Gastrocnemius medialis (tissue), 4 donors: ENCODE measurements around the gene CCNT1. TPM values are rescaled to one million over a fixed set of nuclear protein-coding genes. Genes with fewer than 3 reads are reported as not detected.
"Not testable (repeated sequence)": the region's sequence is repeated elsewhere in the genome, so short reads cannot be mapped to it uniquely, and the experiment has no call there.

ENCODE experiments used
- ATAC-seq, 2 donors: fragments of 150-250 bp; one replicate each; pipeline ENCODE4 v1.9.1; 2016
- DNase-seq, 2 donors: peaks; one replicate each; pipeline ENCODE4 v3.0.0-alpha.2; 2019
- H3K27ac ChIP-seq, 4 donors: fragments of 200-600 bp; sonication (generic); 1 replicate in 1 of 4; 2 replicates in 3 of 4; pipeline ENCODE4 v1.5.1; 2016 to 2018; ENCODE audit warnings: mild to moderate bottlenecking in 2 of 4, moderate library complexity in 1 of 4
- H3K27me3 ChIP-seq, 3 donors: fragments of 200-600 bp; sonication (generic) in 2 of 3; 1 replicate in 1 of 3; 2 replicates in 2 of 3; pipeline versions ENCODE4 v1.5.1 to v1.6.0; 2016 to 2019; ENCODE audit warnings: mild to moderate bottlenecking in 1 of 3, moderate library complexity in 1 of 3
- H3K36me3 ChIP-seq, 2 donors: fragments of 200-600 bp; sonication (generic) in 1 of 2; one replicate each; pipeline ENCODE4 v1.5.1; 2017 to 2018
- H3K4me1 ChIP-seq, 2 donors: fragments of 200-600 bp; sonication (generic) in 1 of 2; one replicate each; pipeline ENCODE4 v1.5.1; 2016 to 2017; ENCODE audit warnings: mild to moderate bottlenecking in 2 of 2
- H3K4me3 ChIP-seq, 4 donors: fragments of 200-600 bp; sonication (generic) in 3 of 4; 1 replicate in 1 of 4; 2 replicates in 3 of 4; pipeline ENCODE4 v1.5.1; 2016 to 2019; ENCODE audit warnings: mild to moderate bottlenecking in 2 of 4
- H3K9me3 ChIP-seq, 3 donors: fragments of 200-600 bp; sonication (generic) in 2 of 3; 1 replicate in 1 of 3; 2 replicates in 2 of 3; pipeline ENCODE4 v1.5.1; 2016 to 2019
- POLR2A ChIP-seq, 2 donors: fragments of 450-650 bp; IDR thresholded peaks; one replicate each; pipeline ENCODE4 v1.6.1; 2017; ENCODE audit warnings: antibody characterized with exemption in 2 of 2, mild to moderate bottlenecking in 2 of 2, moderate library complexity in 2 of 2
- in situ Hi-C, 4 donors: fragments of 200-750 bp; cut with MboI; loops; one replicate each; pipeline versions ENCODE4 v1.15.0 to v1.8.0; 2017; ENCODE audit warnings: low sequenced_read_pairs in 4 of 4
- intact Hi-C: fragments of 100-400 bp; cut with DNase I; formaldehyde crosslinking; loops from one replicate; pipeline ENCODE4 v1.15.1; 2023; ENCODE audit warnings: low total_unique reads
- microRNA counts, 2 donors: library from miRNA; unstranded; fragments of <30 nt; microRNA quantifications; one replicate each; lab custom pipeline; 2016
- microRNA-seq, 2 donors: library from miRNA; unstranded; fragments of <30 nt; microRNA quantifications; one replicate each; pipeline ENCODE4, GENCODE V29; 2016; ENCODE audit warnings: borderline replicate concordance in 2 of 2
- total RNA-seq, 4 donors: library from RNA; depleted of rRNA; stranded (reverse); fragments of >200 nt; gene quantifications; one replicate each; pipeline versions ENCODE4 v1.1.0 to v1.2.3, GENCODE V29; 2016
- TF ChIP-seq, protein P1 (sequence below), 5 experiments: fragments of 450-650 bp in 3 of 5; fragments of 200-600 bp in 2 of 5; sonication (generic) in 2 of 5; IDR thresholded peaks in 4 of 5; conservative IDR thresholded peaks in 1 of 5; 1 replicate in 4 of 5; 2 replicates in 1 of 5; pipeline ENCODE4 v1.5.1; 2016 to 2019; ENCODE audit warnings: antibody characterized with exemption in 5 of 5, mild to moderate bottlenecking in 3 of 5, moderate library complexity in 3 of 5

CCNT1 gene
- total RNA-seq, 4 donors from 2014 or later = 18.0 to 21.4 (median 19.6) TPM

DNA sequence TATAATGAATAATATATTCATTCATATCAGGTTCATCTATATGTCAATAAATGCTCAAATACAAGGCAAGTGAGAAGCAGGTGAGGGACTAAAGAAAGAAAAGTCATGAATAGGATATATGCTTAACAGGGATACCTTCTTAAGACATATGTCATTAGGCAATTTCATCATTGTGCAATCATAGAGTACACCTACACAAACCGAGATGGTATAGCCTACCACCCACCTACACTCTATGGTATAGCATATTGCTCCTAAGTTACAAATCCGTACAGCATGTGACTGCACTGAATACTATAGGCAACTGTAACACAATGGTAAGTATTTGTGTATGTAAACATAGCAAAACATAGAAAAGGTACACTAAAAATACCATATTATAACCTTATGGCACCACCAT, 73.5 kb downstream of the CCNT1 start:
- no peak overlapping the region for H3K4me3 ChIP-seq
- ATAC-seq = no peak
- in situ Hi-C loops = loop anchor here in 1 of 4 donors (25.0 kb wide), 1 partner anchor 581 kb away; no protein-coding TSS in a partner anchor

DNA sequence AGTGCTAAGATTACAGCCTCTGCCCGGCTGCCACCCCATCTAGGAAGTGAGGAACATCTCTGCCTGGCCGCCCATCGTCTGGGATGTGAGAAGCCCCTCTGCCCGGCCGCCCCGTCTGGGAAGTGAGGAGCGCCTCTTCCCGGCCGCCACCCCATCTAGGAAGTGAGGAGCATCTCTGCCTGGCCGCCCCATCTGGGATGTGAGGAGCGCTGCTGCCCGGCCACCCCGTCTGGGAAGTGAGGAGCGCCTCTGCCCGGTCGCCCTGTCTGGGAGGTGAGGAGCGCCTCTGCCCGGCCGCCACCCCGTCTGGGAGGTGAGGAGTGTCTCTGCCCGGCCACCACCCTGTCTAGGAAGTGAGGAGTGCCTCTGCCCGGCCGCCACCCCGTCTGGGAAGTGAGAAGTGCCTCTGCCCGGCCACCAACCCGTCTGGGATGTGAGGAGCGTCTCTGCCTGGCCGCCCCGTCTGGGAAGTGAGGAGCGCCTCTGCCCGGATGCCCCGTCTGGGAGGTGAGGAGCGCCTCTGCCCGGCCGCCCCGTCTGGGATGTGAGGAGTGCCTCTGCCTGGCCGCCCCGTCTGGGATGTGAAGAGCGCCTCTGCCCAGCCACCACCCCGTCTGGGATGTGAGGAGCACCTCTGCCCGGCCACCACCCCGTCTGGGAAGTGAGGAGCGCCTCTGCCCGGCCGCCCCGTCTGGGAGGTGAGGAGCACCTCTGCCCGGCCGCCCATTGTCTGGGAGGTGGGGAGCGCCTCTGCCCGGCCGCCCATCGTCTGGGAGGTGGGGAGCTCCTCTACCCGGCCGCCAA, 74.6 kb downstream of the CCNT1 start:
- H3K9me3 ChIP-seq, H3K27me3 ChIP-seq, H3K4me1 ChIP-seq, H3K27ac ChIP-seq, H3K4me3 ChIP-seq, ATAC-seq, intact Hi-C loops, DNase-seq: not testable (repeated sequence)
- in situ Hi-C loops = loop anchor here in 1 of 4 donors (25.0 kb wide), 1 partner anchor 580 kb away; no protein-coding TSS in a partner anchor
- H3K36me3 ChIP-seq = peaks cover 0 to 12% of the 10 kb centered on the region in 2 donors

More for the DNA sequence above, 73.5 kb downstream of the CCNT1 start:
- no peaks in the 10 kb centered on the region for H3K4me1 ChIP-seq
- H3K9me3 ChIP-seq = no peaks in the 10 kb centered on the region
- peaks cover 0 to 12% of the 10 kb centered on the region in 2 donors for H3K36me3 ChIP-seq
- TF ChIP-seq POLR2A (IDR thresholded peaks at IDR 0.05) = no peak
- TF ChIP-seq, protein P1, sequence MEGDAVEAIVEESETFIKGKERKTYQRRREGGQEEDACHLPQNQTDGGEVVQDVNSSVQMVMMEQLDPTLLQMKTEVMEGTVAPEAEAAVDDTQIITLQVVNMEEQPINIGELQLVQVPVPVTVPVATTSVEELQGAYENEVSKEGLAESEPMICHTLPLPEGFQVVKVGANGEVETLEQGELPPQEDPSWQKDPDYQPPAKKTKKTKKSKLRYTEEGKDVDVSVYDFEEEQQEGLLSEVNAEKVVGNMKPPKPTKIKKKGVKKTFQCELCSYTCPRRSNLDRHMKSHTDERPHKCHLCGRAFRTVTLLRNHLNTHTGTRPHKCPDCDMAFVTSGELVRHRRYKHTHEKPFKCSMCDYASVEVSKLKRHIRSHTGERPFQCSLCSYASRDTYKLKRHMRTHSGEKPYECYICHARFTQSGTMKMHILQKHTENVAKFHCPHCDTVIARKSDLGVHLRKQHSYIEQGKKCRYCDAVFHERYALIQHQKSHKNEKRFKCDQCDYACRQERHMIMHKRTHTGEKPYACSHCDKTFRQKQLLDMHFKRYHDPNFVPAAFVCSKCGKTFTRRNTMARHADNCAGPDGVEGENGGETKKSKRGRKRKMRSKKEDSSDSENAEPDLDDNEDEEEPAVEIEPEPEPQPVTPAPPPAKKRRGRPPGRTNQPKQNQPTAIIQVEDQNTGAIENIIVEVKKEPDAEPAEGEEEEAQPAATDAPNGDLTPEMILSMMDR (IDR thresholded peaks at IDR 0.05 in 4 of 5, conservative IDR thresholded peaks at IDR 0.05 in 1 of 5) = no peak
- H3K27ac ChIP-seq = no peak overlapping the region
- no peaks in the 10 kb centered on the region for H3K27me3 ChIP-seq
- DNase-seq = no peak
- intact Hi-C loops = no loop called here

DNA sequence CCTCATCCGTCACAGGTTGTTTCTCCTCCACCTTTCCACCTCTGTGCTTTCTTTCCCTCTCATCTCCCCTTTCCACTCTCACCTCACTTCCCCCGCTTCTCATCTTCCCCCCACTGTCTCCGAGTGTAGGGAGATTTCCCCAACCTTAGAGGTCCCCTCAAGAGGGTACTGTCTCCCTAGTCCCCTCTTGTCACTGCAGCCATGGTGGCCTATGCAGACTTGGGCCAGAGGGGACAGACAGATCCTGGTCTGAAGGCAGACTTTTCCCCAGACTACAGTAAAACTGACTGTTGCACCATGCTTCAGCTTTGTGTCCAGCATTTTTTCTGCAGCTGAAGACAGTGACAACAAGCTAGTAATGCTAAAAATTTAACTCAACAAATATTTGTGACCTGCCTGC, 75.7 kb downstream of the CCNT1 start:
- intact Hi-C loops = no loop called here
- Histone ChIP-seq H3K4me1 (no peaks in the 10 kb centered on the region), H3K9me3 (no peaks in the 10 kb centered on the region), H3K36me3 (peaks cover 0 to 12% of the 10 kb centered on the region in 2 donors), H3K4me3 (no peak overlapping the region), H3K27me3 (no peaks in the 10 kb centered on the region), H3K27ac (no peak overlapping the region)
- no peak for DNase-seq
- ATAC-seq = peak in 1 of 2 donors; percentile 4
- in situ Hi-C loops = loop anchor here in 1 of 4 donors (25.0 kb wide), 1 partner anchor 579 kb away; no protein-coding TSS in a partner anchor
- TF ChIP-seq, protein P1 (IDR thresholded peaks at IDR 0.05 in 4 of 5, conservative IDR thresholded peaks at IDR 0.05 in 1 of 5) = no peak
- no peak for TF ChIP-seq POLR2A (IDR thresholded peaks at IDR 0.05)

DNA sequence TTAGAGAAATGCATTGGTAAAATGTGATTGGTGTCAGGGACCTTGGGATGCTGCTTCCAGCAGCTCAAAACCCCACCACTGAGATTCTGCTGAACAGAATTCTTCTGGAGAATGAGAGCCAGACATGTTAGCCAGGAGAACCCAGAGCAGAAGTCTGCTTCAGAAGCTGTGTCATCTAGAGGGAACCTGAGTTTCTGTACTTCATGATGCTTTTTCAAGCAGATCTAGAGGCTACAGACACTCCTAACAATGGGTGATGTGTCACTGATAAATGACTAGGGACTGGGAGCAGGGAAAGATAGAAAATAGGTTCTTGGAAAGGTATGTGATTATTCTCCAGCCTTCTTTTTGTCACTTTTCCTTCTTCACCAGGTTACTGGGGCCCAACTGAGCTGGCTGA, 76.1 kb downstream of the CCNT1 start:
- in situ Hi-C loops = loop anchor here in 1 of 4 donors (25.0 kb wide), 1 partner anchor 578 kb away; no protein-coding TSS in a partner anchor
- Histone ChIP-seq H3K9me3 (no peaks in the 10 kb centered on the region), H3K27me3 (no peaks in the 10 kb centered on the region), H3K4me3 (no peak overlapping the region), H3K4me1 (no peaks in the 10 kb centered on the region), H3K27ac (no peak overlapping the region), H3K36me3 (peaks cover 0 to 12% of the 10 kb centered on the region in 2 donors)
- ATAC-seq = peak in 1 of 2 donors; percentile 8
- no peak for DNase-seq
- intact Hi-C loops = no loop called here
- TF ChIP-seq, protein P1 (IDR thresholded peaks at IDR 0.05 in 4 of 5, conservative IDR thresholded peaks at IDR 0.05 in 1 of 5) = no peak
- no peak for TF ChIP-seq POLR2A (IDR thresholded peaks at IDR 0.05)

MicroRNAs within 50 kb of the gene (microRNA counts, 767-probe panel; counts per million panel counts)
- microRNA hsa-miR-1291 (lab: Ali Mortazavi, UCI) = 356 to 448 counts per million in 2 donors

Small RNA genes within 50 kb of the gene (microRNA-seq; reads per million reads assigned to microRNA genes)
- gene MIR1291 = 5.9 to 6.8 reads per million in 2 donors

Other genes with a start within 250 kb of the CCNT1 start
- gene ANP32D, start 244.1 kb downstream of the CCNT1 start, total RNA-seq = not detected
- gene C12orf54, start 234.2 kb downstream of the CCNT1 start, total RNA-seq = not detected
- not detected for gene OR8S1, start 191.1 kb downstream of the CCNT1 start, total RNA-seq
- not detected for gene LALBA, start 146.7 kb downstream of the CCNT1 start, total RNA-seq
- gene KANSL2, start 34.5 kb downstream of the CCNT1 start, total RNA-seq = 100 to 1,000 TPM in 1 of 4 donors, 10 to 100 TPM in 3; 69.0 to 107 (median 76.4) TPM
- 10 to 100 TPM; 11.4 to 13.6 (median 12.6) TPM for gene ADCY6, start 72.4 kb upstream of the CCNT1 start, total RNA-seq
- gene CACNB3, start 101.8 kb upstream of the CCNT1 start, total RNA-seq = 1 to 10 TPM; 1.2 to 5.7 (median 2.7) TPM
- 10 to 100 TPM; 55.8 to 80.6 (median 75.7) TPM for gene DDX23, start 135.5 kb upstream of the CCNT1 start, total RNA-seq
- gene RND1, start 149.2 kb upstream of the CCNT1 start, total RNA-seq = under 1 TPM in 1 of 4 donors, not detected in 3; 0.36 TPM
- gene FKBP11, start 208.8 kb upstream of the CCNT1 start, total RNA-seq = 1 to 10 TPM in 3 of 4 donors, not detected in 1; 2.1 to 3.9 (median 3.0) TPM
- gene ARF3, start 240.8 kb upstream of the CCNT1 start, total RNA-seq = 10 to 100 TPM in 3 of 4 donors, 1 to 10 TPM in 1; 4.9 to 17.2 (median 13.5) TPM